ENCODE measurements around the gene VPS51. TPM values are rescaled to one million over a fixed set of nuclear protein-coding genes. Genes with fewer than 3 reads are reported as not detected.

The VPS51 gene
- total RNA-seq, 2 donors from 2014 or later: 333 to 498 TPM

GRCh38 chr11:65055538-65055937 is 40.5 kb upstream of the VPS51 start:
- H3K4me1 ChIP-seq (ENCODE audit: control insufficient read depth in 1 of 2, low read depth in 2 of 2): no peaks in the 10 kb centered on the region
- no peaks in the 10 kb centered on the region for H3K36me3 ChIP-seq
- H3K27ac ChIP-seq: no peak overlapping the region
- H3K9me3 ChIP-seq: no peaks in the 10 kb centered on the region
- H3K4me3 ChIP-seq: no peak overlapping the region
- ATAC-seq (ENCODE audit: insufficient number of reproducible peaks, low FRiP score, low read depth): no peak
- H3K27me3 ChIP-seq (replicated peaks; ENCODE audit: insufficient read depth): no peaks in the 10 kb centered on the region
- no peak for DNase-seq (ENCODE audit: low spot score)
- TF ChIP-seq CTCF (IDR thresholded peaks at IDR 0.05): no peak

DNA sequence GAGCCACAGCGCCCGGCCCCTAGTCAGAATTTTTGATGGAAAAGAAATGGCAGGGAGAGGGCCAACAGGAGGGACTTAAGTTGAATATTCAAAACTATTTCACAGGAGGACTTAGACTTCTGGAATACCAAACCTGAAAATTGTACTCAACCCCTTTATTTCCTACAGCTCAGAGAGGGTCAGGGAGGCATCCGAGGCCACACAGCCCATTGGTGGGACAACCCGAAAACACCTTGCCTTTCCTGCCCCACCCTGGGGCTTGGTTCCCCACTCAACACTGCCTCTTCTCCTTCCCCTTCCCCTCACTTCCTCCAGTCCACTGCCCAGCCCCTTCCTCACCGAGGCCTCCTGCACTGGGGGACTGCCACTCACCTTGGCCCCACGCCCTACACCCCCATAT is 39.0 kb upstream of the VPS51 start:
- Histone ChIP-seq H3K27ac (no peak overlapping the region), H3K27me3 (replicated peaks; ENCODE audit: insufficient read depth) (no peaks in the 10 kb centered on the region), H3K4me3 (no peak overlapping the region), H3K9me3 (no peaks in the 10 kb centered on the region), H3K4me1 (ENCODE audit: control insufficient read depth in 1 of 2, low read depth in 2 of 2) (no peaks in the 10 kb centered on the region), H3K36me3 (no peaks in the 10 kb centered on the region)
- no peak for TF ChIP-seq CTCF (IDR thresholded peaks at IDR 0.05)
- ATAC-seq (ENCODE audit: insufficient number of reproducible peaks, low FRiP score, low read depth): no peak
- no peak for DNase-seq (ENCODE audit: low spot score)

DNA sequence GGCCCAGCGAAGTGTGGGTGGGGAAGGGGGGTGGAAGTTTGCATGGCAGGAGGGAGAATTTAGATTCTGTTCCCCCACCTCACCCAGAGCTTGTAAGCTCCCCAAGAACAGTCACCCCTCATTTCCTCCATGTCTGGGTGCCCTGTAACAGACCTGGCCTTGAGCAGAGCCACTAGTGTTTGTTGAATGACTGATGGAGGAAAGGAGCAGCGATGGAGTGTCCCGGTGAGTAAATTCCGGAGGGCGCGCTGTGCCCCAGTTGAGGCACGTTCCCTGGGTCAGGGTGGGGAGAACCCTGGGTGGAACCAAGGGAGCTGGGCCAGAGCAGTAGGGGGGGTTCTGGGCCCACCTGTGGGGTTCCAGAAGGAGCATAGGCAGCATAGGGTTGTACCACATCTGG is 38.5 kb upstream of the VPS51 start:
- no peak overlapping the region for H3K27ac ChIP-seq
- ATAC-seq (ENCODE audit: insufficient number of reproducible peaks, low FRiP score, low read depth) (no peak), DNase-seq (ENCODE audit: low spot score) (no peak)
- H3K4me3 ChIP-seq: no peak overlapping the region
- H3K27me3 ChIP-seq (replicated peaks; ENCODE audit: insufficient read depth): no peaks in the 10 kb centered on the region
- no peaks in the 10 kb centered on the region for H3K9me3 ChIP-seq
- H3K4me1 ChIP-seq (ENCODE audit: control insufficient read depth in 1 of 2, low read depth in 2 of 2): no peaks in the 10 kb centered on the region
- no peaks in the 10 kb centered on the region for H3K36me3 ChIP-seq
- no peak for TF ChIP-seq CTCF (IDR thresholded peaks at IDR 0.05)

DNA sequence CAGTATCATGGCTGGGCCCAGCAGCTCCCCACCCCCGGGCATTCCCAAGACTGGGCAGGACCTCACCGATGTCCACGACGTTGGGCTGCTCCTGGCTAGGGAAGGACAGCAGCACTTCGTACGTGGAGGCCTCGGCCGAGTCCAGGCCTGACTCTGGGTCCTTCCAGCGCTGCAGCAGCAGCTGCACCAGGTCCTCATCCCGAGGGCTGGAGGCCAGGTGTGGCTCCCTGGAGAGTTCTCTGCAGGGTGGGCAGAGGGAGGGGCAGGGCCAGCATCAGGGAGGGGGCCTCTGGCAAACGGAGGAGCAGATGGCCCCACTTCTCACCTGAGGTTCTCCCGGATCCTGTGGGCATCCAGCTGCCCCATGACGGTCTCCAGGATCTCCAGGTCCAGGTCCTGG is 38.0 kb upstream of the VPS51 start:
- H3K27ac ChIP-seq: no peak overlapping the region
- no peaks in the 10 kb centered on the region for H3K36me3 ChIP-seq
- no peaks in the 10 kb centered on the region for H3K27me3 ChIP-seq (replicated peaks; ENCODE audit: insufficient read depth)
- H3K9me3 ChIP-seq: no peaks in the 10 kb centered on the region
- TF ChIP-seq CTCF (IDR thresholded peaks at IDR 0.05): no peak
- DNase-seq (ENCODE audit: low spot score) (no peak), ATAC-seq (ENCODE audit: insufficient number of reproducible peaks, low FRiP score, low read depth) (no peak)
- no peaks in the 10 kb centered on the region for H3K4me1 ChIP-seq (ENCODE audit: control insufficient read depth in 1 of 2, low read depth in 2 of 2)
- H3K4me3 ChIP-seq: no peak overlapping the region

- Histone ChIP-seq H3K27me3 (replicated peaks; ENCODE audit: insufficient read depth) (no peaks in the 10 kb centered on the region), H3K27ac (no peak within 1 kb of the TSS), H3K36me3 (no peaks in the 10 kb centered on the region), H3K4me1 (ENCODE audit: control insufficient read depth in 1 of 2, low read depth in 2 of 2) (no peaks in the 10 kb centered on the region), H3K4me3 (no peak within 1 kb of the TSS), H3K9me3 (no peaks in the 10 kb centered on the region)
- ATAC-seq (ENCODE audit: insufficient number of reproducible peaks, low FRiP score, low read depth) (no peak), DNase-seq (ENCODE audit: low spot score) (no peak)
- TF ChIP-seq CTCF (IDR thresholded peaks at IDR 0.05): no peak
These were observed 37.5 kb upstream of the VPS51 start, which contains the start of gene NAALADL1 for GRCh38 chr11:65058419-65059054. Gene NAALADL1, minus strand, starts transcription at chr11:65058553. Its CDS starts 32 bp downstream, at chr11:65058521.
